KOPT-K1 (cell line): ENCODE results near the gene FANCE.

Experiments
- H3K27ac ChIP-seq: fragments of 200-600 bp; sonication (generic); 2 replicates; pipeline ENCODE4 v1.5.1; 2016; ENCODE audit warnings: antibody characterized with exemption, mild to moderate bottlenecking, low read depth, low read length; ENCODE audit not compliant: poor library complexity, severe bottlenecking
- H3K36me3 ChIP-seq: fragments of 200-600 bp; sonication (generic); 2 replicates; pipeline ENCODE4 v1.5.1; 2017; ENCODE audit warnings: antibody characterized with exemption, mild to moderate bottlenecking, low read length, moderate library complexity; ENCODE audit not compliant: insufficient read depth
- H3K9me3 ChIP-seq: fragments of 200-600 bp; sonication (generic); 2 replicates; pipeline ENCODE4 v1.5.1; 2017; ENCODE audit warnings: antibody characterized with exemption, low read length, mild to moderate bottlenecking; ENCODE audit not compliant: insufficient read depth, poor library complexity, severe bottlenecking

The FANCE gene

GRCh38 chr6:35492258-35492973 is 40.3 kb downstream of the FANCE start:
- H3K27ac ChIP-seq: no peak overlapping the region
- H3K36me3 ChIP-seq: no peaks in the 10 kb centered on the region
- H3K9me3 ChIP-seq: no peaks in the 10 kb centered on the region

GRCh38 chr6:35492974-35493284 is 40.8 kb downstream of the FANCE start:
- Histone ChIP-seq H3K27ac (no peak overlapping the region), H3K36me3 (no peaks in the 10 kb centered on the region), H3K9me3 (no peaks in the 10 kb centered on the region)

DNA sequence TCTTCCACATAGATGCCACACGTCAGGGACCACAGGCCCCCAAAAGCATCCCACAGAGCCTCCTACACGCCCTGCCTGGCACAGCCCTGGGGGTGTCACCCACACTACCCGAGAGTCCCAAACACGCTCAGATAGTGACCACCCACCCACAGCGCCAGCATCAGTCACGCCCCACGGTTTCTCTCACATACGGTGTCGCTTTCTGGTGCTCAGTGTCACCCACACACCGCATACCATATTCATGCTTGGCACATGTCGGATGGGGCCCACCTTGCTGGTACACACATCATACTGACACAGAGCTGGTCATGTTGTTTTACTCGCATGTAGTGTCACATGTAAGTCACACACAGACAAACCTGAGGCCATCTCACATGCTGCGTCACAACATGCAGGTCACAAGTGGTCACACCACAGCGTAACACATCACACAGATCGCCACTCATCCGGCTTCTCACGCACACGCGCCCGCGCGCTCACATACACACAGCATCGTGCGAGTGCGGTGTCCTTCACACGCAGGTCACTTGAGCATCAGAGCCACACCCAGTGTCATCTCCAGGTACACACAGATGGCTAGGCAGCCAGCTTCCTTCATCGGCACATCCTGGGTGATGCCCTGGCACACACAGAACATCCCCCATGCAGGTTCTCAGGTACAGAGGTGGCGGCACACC is 41.3 kb downstream of the FANCE start:
- H3K9me3 ChIP-seq: no peaks in the 10 kb centered on the region
- no peak overlapping the region for H3K27ac ChIP-seq
- no peaks in the 10 kb centered on the region for H3K36me3 ChIP-seq

DNA sequence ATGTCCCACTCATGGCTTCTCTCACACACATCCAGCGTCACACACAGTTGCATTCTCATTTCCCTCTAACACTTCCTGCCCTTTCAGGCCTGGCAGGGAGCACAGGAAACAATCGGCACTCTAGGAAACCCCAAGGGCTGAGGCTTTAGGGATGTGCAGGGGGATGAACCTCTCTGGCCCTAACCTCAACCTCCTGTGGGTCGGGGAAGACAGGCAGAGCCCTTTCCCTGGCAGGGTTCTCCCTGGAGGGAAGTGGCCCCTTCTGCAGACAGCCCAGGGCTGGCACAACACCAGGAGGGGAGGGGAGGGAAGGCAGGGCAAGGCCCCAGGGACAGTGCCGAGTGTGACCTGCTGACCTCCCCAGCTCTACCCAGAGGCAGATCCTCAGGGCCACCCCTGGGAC is 42.0 kb downstream of the FANCE start:
- Histone ChIP-seq H3K27ac (no peak overlapping the region), H3K9me3 (no peaks in the 10 kb centered on the region), H3K36me3 (no peaks in the 10 kb centered on the region)

DNA sequence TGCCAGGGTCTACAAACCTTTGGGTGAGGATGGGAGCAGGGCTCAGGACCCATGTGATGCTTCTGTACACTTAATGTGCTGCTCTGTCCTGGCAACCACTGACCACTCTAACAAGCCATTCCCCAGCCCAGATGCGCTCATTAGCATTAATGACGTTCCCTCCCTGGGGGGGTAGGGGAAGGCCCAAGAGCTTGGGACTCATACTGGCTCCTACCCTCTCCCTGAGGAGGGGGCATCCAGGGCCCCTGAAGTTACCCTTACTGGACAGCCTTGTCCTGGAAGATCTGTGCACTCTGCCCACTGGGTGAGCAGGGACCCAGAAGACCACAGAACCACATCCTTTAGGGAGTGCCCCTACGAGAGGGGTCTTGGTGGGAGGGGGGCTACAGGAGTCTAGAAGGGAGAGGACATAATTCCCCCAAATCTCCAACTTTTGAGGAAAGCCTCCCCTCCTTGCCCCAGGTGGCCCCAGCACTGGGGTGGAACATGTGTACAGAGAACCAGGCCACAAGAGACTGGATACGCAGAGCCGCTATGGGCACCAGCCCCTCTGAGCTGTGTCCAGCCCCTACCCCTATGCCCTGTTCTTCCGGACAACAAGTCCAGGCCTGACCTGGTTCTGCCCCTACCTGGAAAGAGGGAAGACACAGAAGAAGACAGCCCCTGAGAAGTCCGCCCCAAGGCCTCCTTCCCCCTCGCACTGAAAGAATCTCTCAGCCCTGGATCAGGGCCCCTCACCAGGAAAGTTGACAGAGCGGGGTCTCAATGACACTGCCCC is 43.3 kb downstream of the FANCE start:
- Histone ChIP-seq H3K36me3 (no peaks in the 10 kb centered on the region), H3K9me3 (no peaks in the 10 kb centered on the region), H3K27ac (no peak overlapping the region)

- H3K9me3 ChIP-seq: no peaks in the 10 kb centered on the region
- H3K36me3 ChIP-seq: no peaks in the 10 kb centered on the region
- no peak overlapping the region for H3K27ac ChIP-seq
Observed at GRCh38 chr6:35496036-35496840, 44.1 kb downstream of the FANCE start.

DNA sequence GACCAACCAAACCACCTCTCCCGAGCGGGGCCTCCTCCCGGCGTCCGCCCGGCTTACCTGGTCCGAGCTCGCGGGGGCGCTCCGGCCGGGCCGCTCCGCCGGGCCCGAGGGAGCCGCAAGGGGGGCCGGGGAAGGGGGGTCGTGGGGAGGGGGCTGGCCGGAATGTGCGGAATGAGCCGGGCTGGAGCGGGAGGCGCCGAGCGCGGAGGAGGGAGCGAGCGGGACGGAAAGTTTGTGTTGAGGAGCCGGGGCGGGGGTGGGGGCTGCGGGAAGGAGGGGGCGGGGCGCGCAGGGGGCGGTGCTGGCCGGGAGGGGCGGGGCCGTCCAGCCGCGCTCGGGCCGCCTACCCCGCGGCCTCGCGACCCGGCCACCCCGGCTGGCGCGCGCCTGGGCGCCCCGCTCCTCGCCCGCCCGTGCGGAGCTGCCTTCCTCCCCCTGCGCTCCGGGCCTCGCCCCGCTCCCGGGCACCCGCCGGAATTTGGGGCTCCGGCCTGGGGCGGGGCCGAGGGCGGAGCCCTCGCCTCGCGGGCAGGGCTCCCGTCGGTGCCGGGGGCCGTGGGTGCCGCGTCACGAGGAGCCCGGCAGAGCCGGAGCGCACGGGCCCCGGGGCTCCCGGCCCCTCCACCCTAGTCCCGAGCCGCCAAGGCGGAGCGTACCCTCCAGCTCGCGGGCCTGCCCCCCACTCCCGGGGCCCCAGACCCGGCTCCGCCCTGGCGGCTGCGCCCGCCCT is 44.9 kb downstream of the FANCE start, which contains the start of gene TEAD3:
TSS of gene TEAD3 (minus strand) at position 239 of the 730 bp plus-strand sequence.
- Histone ChIP-seq H3K9me3 (no peaks in the 10 kb centered on the region), H3K36me3 (no peaks in the 10 kb centered on the region), H3K27ac (peak within 1 kb of the TSS; percentile 27)

- peak overlapping the region; percentile 27 for H3K27ac ChIP-seq
- no peaks in the 10 kb centered on the region for H3K36me3 ChIP-seq
- no peaks in the 10 kb centered on the region for H3K9me3 ChIP-seq
Observed at GRCh38 chr6:35497571-35498421, 45.7 kb downstream of the FANCE start.

- Histone ChIP-seq H3K36me3 (no peaks in the 10 kb centered on the region), H3K9me3 (no peaks in the 10 kb centered on the region), H3K27ac (no peak overlapping the region)
Observed at GRCh38 chr6:35498422-35499067, 46.4 kb downstream of the FANCE start.

DNA sequence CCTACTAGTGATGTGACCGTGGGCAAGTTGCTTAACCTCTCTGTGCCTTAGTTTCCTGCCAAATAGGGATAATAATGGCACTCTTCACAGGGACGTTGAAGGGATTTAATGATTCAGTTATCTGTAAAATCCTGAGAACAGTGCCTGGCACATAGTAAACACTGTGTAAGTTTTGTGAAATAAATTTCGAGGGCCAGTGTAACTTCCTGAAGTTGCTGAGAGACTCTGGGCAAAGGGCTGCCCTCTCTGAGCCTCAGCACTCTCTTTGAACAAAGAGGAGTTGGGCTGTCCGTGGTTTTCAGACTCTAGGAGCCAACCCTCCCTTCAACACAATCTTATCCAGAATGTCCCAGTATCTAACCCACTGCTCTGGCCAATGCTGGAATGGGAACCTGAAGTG is 47.2 kb downstream of the FANCE start:
- H3K36me3 ChIP-seq: no peaks in the 10 kb centered on the region

GRCh38 chr6:35500782-35501181 is 48.6 kb downstream of the FANCE start:
- H3K9me3 ChIP-seq: no peaks in the 10 kb centered on the region
- H3K27ac ChIP-seq: no peak overlapping the region
- no peaks in the 10 kb centered on the region for H3K36me3 ChIP-seq

More for the DNA sequence above, 47.2 kb downstream of the FANCE start:
- no peak overlapping the region for H3K27ac ChIP-seq
- H3K9me3 ChIP-seq: no peaks in the 10 kb centered on the region

- H3K9me3 ChIP-seq: no peaks in the 10 kb centered on the region
- H3K27ac ChIP-seq: no peak overlapping the region
- H3K36me3 ChIP-seq: no peaks in the 10 kb centered on the region
Observed at GRCh38 chr6:35501784-35502183, 49.6 kb downstream of the FANCE start.

- Histone ChIP-seq H3K27ac (no peak overlapping the region), H3K36me3 (no peaks in the 10 kb centered on the region), H3K9me3 (no peaks in the 10 kb centered on the region)
Observed at GRCh38 chr6:35503534-35503933, 51.4 kb downstream of the FANCE start.
